ENCODE data around the gene TCF21. TPM values are rescaled to one million over a fixed set of nuclear protein-coding genes. Genes with fewer than 3 reads are reported as not detected.

Gene TCF21
- total RNA-seq, 4 donors from 2014 or later, result 0.17 to 0.49 (median 0.31) TPM

DNA sequence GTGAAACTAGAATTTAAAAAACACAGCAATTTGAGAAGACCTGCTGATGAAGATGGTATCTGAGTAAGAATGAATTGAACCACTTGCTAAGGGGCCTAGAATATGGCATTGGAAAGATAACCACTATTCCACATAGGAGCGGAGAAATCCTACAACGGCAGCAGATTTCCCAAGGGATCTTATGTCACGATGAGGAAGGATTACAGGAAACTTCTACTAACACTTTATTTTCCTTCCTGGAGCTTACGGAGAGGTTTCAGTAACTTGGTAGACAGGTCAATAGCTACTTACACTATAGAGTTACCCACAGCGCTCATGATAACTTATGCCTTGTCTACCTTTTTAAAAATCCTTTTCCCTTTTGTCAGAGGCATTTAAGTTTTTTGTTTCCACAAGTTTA, 11.8 kb upstream of the TCF21 start:
- TF ChIP-seq, protein P1, sequence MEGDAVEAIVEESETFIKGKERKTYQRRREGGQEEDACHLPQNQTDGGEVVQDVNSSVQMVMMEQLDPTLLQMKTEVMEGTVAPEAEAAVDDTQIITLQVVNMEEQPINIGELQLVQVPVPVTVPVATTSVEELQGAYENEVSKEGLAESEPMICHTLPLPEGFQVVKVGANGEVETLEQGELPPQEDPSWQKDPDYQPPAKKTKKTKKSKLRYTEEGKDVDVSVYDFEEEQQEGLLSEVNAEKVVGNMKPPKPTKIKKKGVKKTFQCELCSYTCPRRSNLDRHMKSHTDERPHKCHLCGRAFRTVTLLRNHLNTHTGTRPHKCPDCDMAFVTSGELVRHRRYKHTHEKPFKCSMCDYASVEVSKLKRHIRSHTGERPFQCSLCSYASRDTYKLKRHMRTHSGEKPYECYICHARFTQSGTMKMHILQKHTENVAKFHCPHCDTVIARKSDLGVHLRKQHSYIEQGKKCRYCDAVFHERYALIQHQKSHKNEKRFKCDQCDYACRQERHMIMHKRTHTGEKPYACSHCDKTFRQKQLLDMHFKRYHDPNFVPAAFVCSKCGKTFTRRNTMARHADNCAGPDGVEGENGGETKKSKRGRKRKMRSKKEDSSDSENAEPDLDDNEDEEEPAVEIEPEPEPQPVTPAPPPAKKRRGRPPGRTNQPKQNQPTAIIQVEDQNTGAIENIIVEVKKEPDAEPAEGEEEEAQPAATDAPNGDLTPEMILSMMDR (IDR thresholded peaks at IDR 0.05; ENCODE audit: low read depth), result no peak

DNA sequence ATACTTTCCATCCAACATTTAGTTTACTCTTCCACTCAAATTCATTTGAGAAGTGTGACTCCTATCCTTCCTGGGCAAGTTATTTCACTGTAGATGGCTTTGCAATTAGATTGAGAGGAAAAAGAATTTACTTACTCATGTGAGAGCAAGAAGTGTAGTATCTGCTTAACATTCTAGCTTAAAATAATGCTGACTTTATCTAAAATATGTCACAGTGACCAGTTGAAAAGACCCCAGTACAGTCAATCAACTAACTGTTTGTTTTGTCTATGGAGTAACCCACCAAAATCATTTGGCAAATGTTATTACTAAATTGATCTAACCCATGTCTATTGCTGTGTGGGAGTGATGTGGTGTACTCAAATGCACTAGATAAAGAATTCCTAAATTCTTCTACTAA, 8.9 kb upstream of the TCF21 start:
- TF ChIP-seq, protein P1 (IDR thresholded peaks at IDR 0.05; ENCODE audit: low read depth), result no peak

- TF ChIP-seq, protein P1 (IDR thresholded peaks at IDR 0.05; ENCODE audit: low read depth), result no peak
Observed at GRCh38 chr6:133880896-133881295, 8.0 kb upstream of the TCF21 start.

- TF ChIP-seq, protein P1 (IDR thresholded peaks at IDR 0.05; ENCODE audit: low read depth), result no peak
Observed at GRCh38 chr6:133886104-133886775, 2.7 kb upstream of the TCF21 start.

DNA sequence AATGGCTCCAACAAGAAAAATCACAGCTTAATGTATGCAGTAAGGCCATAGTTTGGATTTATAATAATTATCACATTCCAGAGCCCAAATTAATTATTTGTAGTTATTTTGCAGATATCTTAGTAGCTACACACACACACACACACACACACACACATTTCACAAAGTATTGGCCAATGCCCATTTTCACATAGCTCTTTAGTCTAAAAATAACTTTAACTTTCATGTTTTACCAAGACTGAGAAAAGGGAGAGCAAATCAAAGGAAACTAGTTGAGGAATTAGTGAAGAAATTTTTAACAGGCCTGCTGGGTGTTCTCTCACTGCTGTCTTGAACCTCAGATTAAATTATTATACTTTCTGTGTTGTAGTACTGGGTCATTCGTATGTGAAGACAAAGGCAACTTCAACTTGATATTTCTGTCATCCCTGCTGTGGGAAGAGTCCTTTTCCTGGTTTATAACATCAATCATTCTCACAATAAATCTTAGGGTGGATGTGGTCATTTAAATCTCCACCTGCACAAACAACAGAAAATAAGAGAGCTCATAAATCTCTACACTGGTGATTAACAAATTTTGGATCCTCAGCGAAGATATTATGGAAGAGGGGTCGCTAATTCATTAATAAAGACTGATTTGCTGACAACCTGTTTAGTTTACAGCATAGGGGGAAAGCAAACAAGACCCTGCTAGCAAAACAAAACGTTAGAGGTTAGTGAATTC, 1.6 kb upstream of the TCF21 start:
- TF ChIP-seq, protein P1 (IDR thresholded peaks at IDR 0.05; ENCODE audit: low read depth), result no peak

DNA sequence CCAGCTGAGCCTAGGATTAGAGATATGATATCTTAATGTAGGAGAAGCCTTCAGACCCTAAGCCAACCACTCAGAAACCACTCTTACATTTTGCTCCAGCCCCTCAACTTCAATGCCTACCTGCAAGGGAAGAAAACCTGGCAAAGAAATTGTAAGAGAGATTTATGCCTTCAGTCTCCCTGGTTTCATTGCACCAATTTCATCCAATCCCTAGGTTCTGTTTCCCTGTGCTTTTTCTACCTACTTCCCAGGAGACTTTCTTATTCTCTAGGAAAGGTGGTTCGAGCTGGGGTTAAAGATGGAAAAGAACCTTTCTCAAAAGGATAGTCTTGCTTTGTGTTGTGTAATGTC, 1.1 kb upstream of the TCF21 start:
- TF ChIP-seq, protein P1 (IDR thresholded peaks at IDR 0.05; ENCODE audit: low read depth), result no peak

- TF ChIP-seq, protein P1 (IDR thresholded peaks at IDR 0.05; ENCODE audit: low read depth), result no peak
Observed at GRCh38 chr6:133889557-133890403, 867 bp downstream of the TCF21 start.
